ENCODE measurements around the gene HTT. TPM values are rescaled to one million over a fixed set of nuclear protein-coding genes. Genes with fewer than 3 reads are reported as not detected.

Gene HTT
- total RNA-seq, 1 donor from 2014 or later, result 82.8 TPM

GRCh38 chr4:3250956-3251690, 176.6 kb downstream of the HTT start:
- Mint-ChIP-seq H3K9me3 (ENCODE audit: low read depth) (no peaks in the 10 kb centered on the region), H3K4me3 (ENCODE audit: low read depth) (no peak overlapping the region), H3K4me1 (ENCODE audit: low read depth) (peaks cover 3% of the 10 kb centered on the region), H3K27ac (peak overlapping the region; percentile 24), H3K36me3 (ENCODE audit: insufficient read depth) (no peaks in the 10 kb centered on the region), H3K27me3 (no peaks in the 10 kb centered on the region)
- DNase-seq (ENCODE audit: low spot score, unreplicated experiment), result no peak
- TF ChIP-seq CTCF (IDR thresholded peaks at IDR 0.05; ENCODE audit: unreplicated experiment), result no peak

DNA sequence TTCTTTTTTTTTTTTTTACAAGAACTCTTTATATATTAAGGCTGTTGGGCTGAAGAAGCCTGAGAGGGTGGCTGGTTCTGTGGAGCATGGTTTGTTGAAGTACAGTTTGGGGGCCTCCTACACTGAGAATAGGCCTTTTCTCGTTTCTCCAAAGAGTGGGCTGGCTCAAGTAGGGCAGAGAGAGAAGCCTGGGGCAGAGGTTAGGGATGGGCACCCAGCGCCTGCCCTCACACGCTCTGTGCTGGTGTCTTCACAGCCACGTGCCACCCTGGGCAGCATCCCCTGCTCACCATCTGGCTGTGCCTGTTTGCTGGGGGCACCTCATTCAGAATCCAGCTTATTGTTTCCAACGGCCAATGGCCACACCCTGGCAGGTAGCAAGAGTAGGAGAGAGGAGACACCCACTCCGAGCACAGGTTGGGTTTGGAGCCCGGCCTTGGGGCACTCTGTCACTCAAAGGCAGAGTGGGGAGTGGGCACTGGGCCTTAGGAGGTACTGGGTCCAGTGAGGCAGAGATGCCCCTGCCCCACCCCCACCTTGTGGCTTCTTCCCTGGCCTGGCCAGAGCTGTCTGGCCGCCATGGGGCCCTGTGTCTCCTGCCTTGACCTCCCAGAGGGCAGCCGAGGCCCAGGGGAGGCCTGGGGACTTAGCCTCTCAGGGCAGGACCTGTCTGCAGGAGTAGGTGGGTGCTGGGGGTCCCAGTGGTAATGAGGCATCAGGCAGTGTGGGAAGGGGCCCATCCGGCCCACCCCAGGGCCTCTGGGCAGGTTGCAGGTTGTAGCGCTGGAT, 177.4 kb downstream of the HTT start:
- H3K9me3 Mint-ChIP-seq (ENCODE audit: low read depth), result no peaks in the 10 kb centered on the region
- DNase-seq (ENCODE audit: low spot score, unreplicated experiment), result no peak
- H3K36me3 Mint-ChIP-seq (ENCODE audit: insufficient read depth), result peaks cover 2% of the 10 kb centered on the region
- H3K27me3 Mint-ChIP-seq, result no peaks in the 10 kb centered on the region
- TF ChIP-seq CTCF (IDR thresholded peaks at IDR 0.05; ENCODE audit: unreplicated experiment), result no peak
- no peak overlapping the region for H3K4me3 Mint-ChIP-seq (ENCODE audit: low read depth)
- H3K27ac Mint-ChIP-seq, result no peak overlapping the region
- peaks cover 3% of the 10 kb centered on the region for H3K4me1 Mint-ChIP-seq (ENCODE audit: low read depth)

DNA sequence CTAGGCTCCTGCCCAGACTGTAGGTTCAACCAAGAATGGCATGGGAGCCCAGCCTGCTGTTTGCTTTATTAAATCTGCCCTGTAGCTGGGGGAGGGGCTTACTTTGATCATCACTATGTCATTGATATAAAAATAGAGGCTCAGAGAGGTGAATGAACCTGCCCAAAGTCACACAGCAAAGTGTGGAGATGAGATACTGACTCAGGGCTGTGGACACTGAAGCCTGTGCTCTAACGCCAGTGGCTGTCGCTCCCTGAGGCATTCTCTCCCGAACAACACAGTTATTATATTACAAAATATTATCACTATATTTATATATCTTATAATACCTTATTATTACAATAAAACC, 178.0 kb downstream of the HTT start:
- Mint-ChIP-seq H3K27ac (no peak overlapping the region), H3K9me3 (ENCODE audit: low read depth) (no peaks in the 10 kb centered on the region), H3K36me3 (ENCODE audit: insufficient read depth) (peaks cover 2% of the 10 kb centered on the region), H3K27me3 (no peaks in the 10 kb centered on the region), H3K4me3 (ENCODE audit: low read depth) (no peak overlapping the region), H3K4me1 (ENCODE audit: low read depth) (peaks cover 3% of the 10 kb centered on the region)
- TF ChIP-seq CTCF (IDR thresholded peaks at IDR 0.05; ENCODE audit: unreplicated experiment), result no peak
- DNase-seq (ENCODE audit: low spot score, unreplicated experiment), result no peak

- no peak overlapping the region for H3K4me3 Mint-ChIP-seq (ENCODE audit: low read depth)
- H3K27ac Mint-ChIP-seq, result no peak overlapping the region
- no peaks in the 10 kb centered on the region for H3K9me3 Mint-ChIP-seq (ENCODE audit: low read depth)
- H3K27me3 Mint-ChIP-seq, result no peaks in the 10 kb centered on the region
- peaks cover 2% of the 10 kb centered on the region for H3K36me3 Mint-ChIP-seq (ENCODE audit: insufficient read depth)
- TF ChIP-seq CTCF (IDR thresholded peaks at IDR 0.05; ENCODE audit: unreplicated experiment), result no peak
- no peak for DNase-seq (ENCODE audit: low spot score, unreplicated experiment)
- peaks cover 3% of the 10 kb centered on the region for H3K4me1 Mint-ChIP-seq (ENCODE audit: low read depth)
Measured at GRCh38 chr4:3252831-3253641, 178.6 kb downstream of the HTT start.

GRCh38 chr4:3253808-3254207, 179.3 kb downstream of the HTT start:
- DNase-seq (ENCODE audit: low spot score, unreplicated experiment), result no peak

More at GRCh38 chr4:3253808-3254207, 179.3 kb downstream of the HTT start:
- TF ChIP-seq CTCF (IDR thresholded peaks at IDR 0.05; ENCODE audit: unreplicated experiment), result no peak
- Mint-ChIP-seq H3K9me3 (ENCODE audit: low read depth) (no peaks in the 10 kb centered on the region), H3K27ac (no peak overlapping the region), H3K4me3 (ENCODE audit: low read depth) (no peak overlapping the region), H3K4me1 (ENCODE audit: low read depth) (peaks cover 3% of the 10 kb centered on the region), H3K27me3 (no peaks in the 10 kb centered on the region), H3K36me3 (ENCODE audit: insufficient read depth) (peaks cover 2% of the 10 kb centered on the region)

All from progenitor cell of endocrine pancreas (in vitro differentiated cells).